RKO (cell line): ENCODE measurements around the gene TRMT11.

Experiments used
- DNase-seq: peaks from one replicate; pipeline ENCODE4 v3.0.0-alpha.2; 2016; ENCODE audit warnings: low spot score

TRMT11 gene

DNA sequence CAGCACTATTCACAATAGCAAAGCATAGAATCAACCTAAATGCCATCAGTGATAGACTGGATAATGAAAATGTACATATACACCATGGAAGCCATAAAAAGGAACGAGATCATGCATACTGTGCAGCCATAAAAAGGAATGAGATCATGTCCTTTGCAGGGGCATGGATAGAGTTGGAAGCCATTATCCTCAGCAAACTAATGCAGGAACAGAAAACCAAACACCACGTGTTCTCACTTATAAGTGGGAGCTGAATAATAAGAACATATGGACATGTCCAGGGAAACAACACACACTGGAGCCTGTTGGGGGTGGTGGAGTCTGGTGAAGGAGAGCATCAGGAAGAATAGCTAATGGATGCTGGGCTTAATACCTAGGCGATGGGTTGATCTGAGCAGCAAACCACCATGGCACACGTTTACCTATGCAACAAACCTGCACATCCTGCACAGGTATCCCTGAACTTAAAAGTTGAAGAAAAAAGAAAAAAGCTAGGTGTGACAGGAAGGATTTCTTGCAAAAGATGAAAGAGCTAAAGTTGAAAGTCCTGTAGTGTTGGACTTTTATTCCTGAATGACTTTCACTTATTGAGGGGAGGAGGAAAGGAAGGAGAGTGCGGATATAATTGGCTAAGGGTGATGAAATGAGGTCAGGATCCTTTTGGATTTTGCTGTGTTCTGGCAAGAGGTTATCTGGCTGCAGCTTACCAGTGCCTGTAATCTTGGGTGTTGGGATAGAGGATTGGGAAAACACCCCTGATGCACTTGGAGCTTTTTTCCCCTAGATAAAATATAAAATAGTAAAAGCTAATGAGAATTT, 8.5 kb downstream of the TRMT11 start:
- no peak for DNase-seq

GRCh38 chr6:125995972-125996580, 9.7 kb downstream of the TRMT11 start:
- peak; percentile 76 for DNase-seq

- no peak for DNase-seq
Observed at GRCh38 chr6:126002755-126003679, 16.7 kb downstream of the TRMT11 start.

DNA sequence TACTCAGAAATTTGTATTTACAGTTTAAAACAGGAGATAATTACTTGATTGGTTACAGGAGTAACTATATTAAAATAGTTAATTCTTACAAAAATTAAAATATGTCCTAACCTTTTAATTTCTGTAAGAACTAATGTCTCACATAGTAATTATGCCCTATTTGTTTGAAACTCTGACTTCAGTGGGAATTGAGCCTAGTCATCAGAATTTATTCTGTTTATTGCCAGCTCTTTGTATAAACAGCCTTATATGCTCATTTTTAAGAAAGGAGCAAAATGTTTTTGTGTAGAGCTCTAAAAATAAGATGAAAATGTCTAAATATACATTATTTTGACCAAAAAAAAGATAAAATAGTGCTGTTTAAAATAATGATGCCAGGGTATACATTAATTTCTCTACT, 21.5 kb downstream of the TRMT11 start:
- DNase-seq: no peak

DNA sequence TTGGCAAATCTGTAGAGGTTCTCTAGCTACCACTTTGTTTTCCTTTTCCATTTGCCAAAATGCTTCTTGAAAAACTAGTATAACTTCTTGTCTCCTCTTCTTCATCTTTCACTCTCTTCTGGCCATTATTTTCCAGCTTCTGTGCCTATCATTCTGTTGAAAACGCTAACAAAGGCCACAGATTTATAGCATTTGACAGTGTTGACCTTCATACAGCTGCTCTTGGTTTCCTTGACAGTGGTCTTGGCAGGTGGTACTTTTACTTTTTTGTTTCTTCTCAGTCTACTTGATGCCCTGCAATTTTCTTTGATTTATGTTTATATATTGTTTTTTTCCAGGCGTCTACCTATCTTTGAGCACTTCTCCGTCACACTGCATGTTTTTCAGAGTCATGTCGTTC, 23.7 kb downstream of the TRMT11 start:
- no peak for DNase-seq

DNA sequence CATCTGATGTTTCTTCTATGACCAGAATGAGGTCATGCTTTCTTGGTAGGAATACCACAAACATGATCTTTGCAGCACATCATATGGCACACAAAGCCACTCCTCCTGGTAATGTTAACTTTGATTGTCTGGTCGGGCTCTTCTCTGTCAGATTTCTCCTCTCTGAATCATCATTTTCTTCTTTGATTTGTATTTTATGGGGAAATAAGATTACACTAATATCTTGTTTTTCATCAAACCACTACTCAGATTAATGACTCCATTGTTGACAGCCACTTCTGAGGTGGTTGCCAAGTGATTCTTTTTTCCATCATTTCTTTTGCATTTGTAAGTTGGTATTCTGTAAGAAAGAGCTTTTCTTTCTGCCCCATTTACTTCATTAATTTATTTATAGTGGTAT, 29.5 kb downstream of the TRMT11 start:
- no peak for DNase-seq

- DNase-seq: no peak
Observed at GRCh38 chr6:126016591-126016990, 30.3 kb downstream of the TRMT11 start.

GRCh38 chr6:126017668-126018067, 31.3 kb downstream of the TRMT11 start:
- no peak for DNase-seq

DNA sequence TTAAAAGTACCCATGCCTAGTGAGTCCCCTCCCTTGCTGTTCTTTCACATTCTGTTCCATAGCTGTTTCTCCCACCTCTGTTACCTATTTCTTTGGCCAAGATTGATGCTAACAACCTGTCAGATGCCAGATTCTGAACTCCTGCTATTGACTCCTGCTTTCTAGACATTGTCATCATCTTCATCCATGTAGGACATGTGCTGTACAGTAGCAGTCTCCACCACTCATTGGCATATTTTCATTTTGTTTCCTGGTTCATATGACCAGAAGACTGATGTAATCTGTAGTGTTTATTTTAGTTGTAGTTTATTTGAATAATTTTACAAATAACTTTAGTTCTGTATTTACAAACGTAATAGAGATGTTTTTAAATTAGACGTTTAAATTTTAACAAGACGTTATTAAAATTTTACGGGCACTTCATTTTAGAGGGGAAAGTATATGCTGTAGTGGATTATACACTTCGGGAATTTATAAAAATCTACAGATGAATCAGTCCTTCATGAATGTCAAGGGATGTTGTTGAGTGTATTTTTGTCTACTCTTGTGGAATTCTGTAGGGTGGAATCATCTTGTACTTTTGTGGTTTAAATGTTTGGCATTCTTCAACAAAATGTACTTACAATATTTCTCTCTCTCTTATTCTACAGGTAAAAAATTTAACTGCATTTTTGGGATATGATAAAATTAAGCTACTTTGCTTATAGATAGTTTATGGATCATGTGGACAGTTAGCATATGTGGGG, 34.1 kb downstream of the TRMT11 start:
- DNase-seq: no peak

GRCh38 chr6:126023474-126023873, 37.1 kb downstream of the TRMT11 start:
- DNase-seq: peak; percentile 46

- DNase-seq: no peak
Observed at GRCh38 chr6:126026001-126026400, 39.7 kb downstream of the TRMT11 start.

GRCh38 chr6:126027601-126028000, 41.3 kb downstream of the TRMT11 start:
- DNase-seq: no peak

DNA sequence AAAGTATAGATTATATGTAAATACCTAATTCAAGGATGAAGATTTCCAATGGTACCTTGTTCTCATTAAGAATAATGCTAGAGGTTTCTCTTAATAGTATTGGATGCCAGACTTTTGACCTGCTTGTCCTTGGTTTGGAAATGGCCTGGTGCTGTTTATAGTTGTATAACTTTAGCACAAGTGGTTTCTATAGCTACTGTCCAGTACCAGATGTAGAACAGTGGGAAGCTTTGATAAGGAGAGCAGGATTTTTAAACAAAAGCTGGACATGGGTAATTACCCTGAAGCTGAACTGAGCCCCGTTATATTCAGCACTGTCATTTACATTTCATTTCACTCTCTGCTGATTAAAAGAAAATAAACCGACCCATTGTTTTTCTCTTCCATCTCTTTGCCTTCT, 43.7 kb downstream of the TRMT11 start:
- no peak for DNase-seq

GRCh38 chr6:126033696-126034095, 47.4 kb downstream of the TRMT11 start:
- DNase-seq: peak; percentile 68

- no peak for DNase-seq
Observed at GRCh38 chr6:126034656-126035055, 48.3 kb downstream of the TRMT11 start.

- DNase-seq: no peak
Observed at GRCh38 chr6:126035764-126036163, 49.4 kb downstream of the TRMT11 start.

GRCh38 chr6:126038234-126038633, 51.9 kb downstream of the TRMT11 start:
- no peak for DNase-seq

- DNase-seq: no peak
Observed at GRCh38 chr6:126039284-126039683, 52.9 kb downstream of the TRMT11 start.

GRCh38 chr6:126040394-126040793, 54.1 kb downstream of the TRMT11 start:
- no peak for DNase-seq

GRCh38 chr6:126040826-126041225, 54.5 kb downstream of the TRMT11 start:
- peak; percentile 50 for DNase-seq

DNA sequence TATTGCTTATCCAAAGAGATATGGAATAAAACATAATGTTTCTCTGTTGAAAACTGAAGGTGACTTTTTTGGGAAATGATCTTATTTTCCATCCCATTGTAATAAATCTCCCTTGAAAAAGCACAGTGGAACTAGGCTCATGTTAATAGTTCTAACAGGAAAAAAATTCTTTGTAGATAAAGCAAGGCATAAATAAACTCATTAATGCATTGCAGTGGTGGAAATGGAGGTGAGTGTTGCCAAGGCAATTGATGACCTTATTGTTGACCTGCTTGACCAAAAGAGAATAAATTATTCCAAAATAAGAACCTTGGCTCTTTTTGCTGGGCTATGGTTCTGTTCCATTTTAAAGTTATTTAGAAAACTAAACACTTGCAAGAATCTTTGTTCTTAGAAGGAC, 55.2 kb downstream of the TRMT11 start:
- no peak for DNase-seq

DNA sequence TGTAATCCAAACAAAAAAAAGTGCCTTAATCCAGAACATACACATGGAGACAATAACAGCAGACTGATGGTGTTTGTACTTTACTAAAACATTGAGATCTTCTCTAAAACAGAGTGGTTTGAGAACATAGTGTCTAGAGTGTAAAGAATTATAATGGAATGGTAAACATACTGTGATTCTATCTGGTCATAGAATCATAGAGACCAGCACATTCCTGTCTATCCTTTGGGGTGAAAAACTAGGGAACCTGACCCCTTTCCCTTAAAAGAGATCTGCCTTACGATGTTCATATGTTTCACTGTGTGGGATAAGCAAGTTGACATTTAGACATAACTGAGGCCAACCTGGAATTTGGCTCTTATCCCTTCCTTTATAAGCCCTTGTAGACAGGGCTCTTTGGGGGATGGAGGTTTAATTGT, 55.7 kb downstream of the TRMT11 start:
- no peak for DNase-seq
